AG04450 (cell line): ENCODE measurements around the gene ALDH4A1. TPM values are rescaled to one million over a fixed set of nuclear protein-coding genes. Genes with fewer than 3 reads are reported as not detected.
"Not testable (repeated sequence)": the region's sequence is repeated elsewhere in the genome, so short reads cannot be mapped to it uniquely, and the experiment has no call there.

ENCODE experiments used
- CTCF ChIA-PET: fragments of 300-600, 350-600 bp; formaldehyde crosslinking; extraction: SDS; loops from one replicate; lab custom pipeline; 2022; ENCODE audit warnings: antibody characterized with exemption, inconsistent platforms; lab: Charles Lee
- POLR2A ChIA-PET: fragments of 350-600 bp; formaldehyde crosslinking; extraction: SDS; loops from one replicate; lab custom pipeline; 2021; ENCODE audit warnings: antibody characterized with exemption, inconsistent platforms; lab: Yijun Ruan, JAX
- DNase-seq: peaks from one replicate; pipeline ENCODE4 v3.0.0-alpha.2; 2011; ENCODE audit warnings: low read depth, low spot score
- H3K27ac ChIP-seq: one replicate; pipeline ENCODE4 v1.5.1; 2012; ENCODE audit warnings: low read depth, low read length, control low read depth
- H3K27me3 ChIP-seq: one replicate; pipeline ENCODE4 v1.6.0; 2012; ENCODE audit warnings: low read length; ENCODE audit not compliant: control insufficient read depth, insufficient read depth
- H3K4me3 ChIP-seq: 2 replicates; pipeline ENCODE4 v1.5.1; 2011; ENCODE audit warnings: mild to moderate bottlenecking, low read depth, low read length, control low read depth
- H3K9me3 ChIP-seq: 2 replicates; pipeline ENCODE4 v1.5.1; 2012; ENCODE audit warnings: low read length; ENCODE audit not compliant: control insufficient read depth, insufficient read depth
- polyA plus RNA-seq: library from polyadenylated mRNA; depleted of rRNA; stranded (reverse); fragments of >200 nt; gene quantifications from 2 replicates; pipeline ENCODE4 v1.2.3, GENCODE V29; 2011
- TF ChIP-seq, protein P1 (sequence below): IDR thresholded peaks from 2 replicates; pipeline ENCODE4 v1.5.1; 2011; ENCODE audit warnings: low read depth, low read length, control low read depth, inconsistent platforms

Gene ALDH4A1
- polyA plus RNA-seq, 1 experiment: 8.8 TPM

DNA sequence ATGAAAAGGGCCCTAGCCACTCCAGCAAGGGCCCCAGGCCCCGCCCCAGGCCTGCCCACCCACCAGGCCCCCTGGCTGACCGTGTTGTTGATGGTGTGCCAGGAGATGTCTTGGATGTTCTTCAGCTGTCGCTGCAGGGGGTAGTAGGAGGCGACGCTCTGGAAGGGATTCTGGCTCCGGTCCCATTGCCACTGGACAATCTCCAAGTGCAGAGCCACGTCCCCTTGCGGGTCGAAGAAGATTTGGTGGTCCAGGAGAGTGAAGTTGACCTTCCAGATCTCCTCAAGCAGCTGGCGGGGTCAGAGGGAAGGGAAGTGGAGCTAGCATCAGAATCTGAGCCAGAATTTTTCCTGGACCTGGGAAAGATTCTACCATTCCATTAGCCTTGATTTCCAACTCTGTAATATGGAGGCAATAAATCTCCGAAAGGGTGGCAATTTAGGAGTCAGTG is 53.1 kb downstream of the ALDH4A1 start:
- Histone ChIP-seq H3K27ac (no peak overlapping the region), H3K4me3 (no peak overlapping the region), H3K9me3 (no peaks in the 10 kb centered on the region), H3K27me3 (peaks cover 11% of the 10 kb centered on the region)
- TF ChIP-seq, protein P1, sequence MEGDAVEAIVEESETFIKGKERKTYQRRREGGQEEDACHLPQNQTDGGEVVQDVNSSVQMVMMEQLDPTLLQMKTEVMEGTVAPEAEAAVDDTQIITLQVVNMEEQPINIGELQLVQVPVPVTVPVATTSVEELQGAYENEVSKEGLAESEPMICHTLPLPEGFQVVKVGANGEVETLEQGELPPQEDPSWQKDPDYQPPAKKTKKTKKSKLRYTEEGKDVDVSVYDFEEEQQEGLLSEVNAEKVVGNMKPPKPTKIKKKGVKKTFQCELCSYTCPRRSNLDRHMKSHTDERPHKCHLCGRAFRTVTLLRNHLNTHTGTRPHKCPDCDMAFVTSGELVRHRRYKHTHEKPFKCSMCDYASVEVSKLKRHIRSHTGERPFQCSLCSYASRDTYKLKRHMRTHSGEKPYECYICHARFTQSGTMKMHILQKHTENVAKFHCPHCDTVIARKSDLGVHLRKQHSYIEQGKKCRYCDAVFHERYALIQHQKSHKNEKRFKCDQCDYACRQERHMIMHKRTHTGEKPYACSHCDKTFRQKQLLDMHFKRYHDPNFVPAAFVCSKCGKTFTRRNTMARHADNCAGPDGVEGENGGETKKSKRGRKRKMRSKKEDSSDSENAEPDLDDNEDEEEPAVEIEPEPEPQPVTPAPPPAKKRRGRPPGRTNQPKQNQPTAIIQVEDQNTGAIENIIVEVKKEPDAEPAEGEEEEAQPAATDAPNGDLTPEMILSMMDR: no peak
- DNase-seq: no peak
- ChIA-PET CTCF (no interaction called here), POLR2A (no interaction called here)

GRCh38 chr1:18847723-18848122 is 54.6 kb downstream of the ALDH4A1 start:
- H3K9me3 ChIP-seq, H3K27ac ChIP-seq, CTCF ChIA-PET, POLR2A ChIA-PET, H3K4me3 ChIP-seq, DNase-seq: not testable (repeated sequence)
- H3K27me3 ChIP-seq: peaks cover 12% of the 10 kb centered on the region

DNA sequence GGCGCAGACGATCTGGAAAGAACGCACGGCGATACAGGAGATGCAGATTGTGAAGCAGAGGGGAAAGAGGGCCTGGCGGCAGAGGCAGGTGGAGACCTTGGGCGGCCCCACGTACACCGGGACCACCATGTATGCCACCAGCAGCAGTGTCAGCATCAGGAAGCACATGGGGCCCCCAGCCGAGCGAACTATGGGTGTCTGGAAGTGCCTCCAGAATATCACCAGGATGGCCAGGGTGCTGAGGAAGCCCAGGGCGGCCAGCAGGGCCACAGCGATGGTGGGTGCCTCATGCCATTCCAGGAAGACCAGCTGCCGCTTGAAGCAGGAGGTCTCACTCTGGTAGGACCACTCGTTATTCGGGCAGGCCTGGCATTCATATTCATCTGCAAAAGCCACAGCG is 62.2 kb downstream of the ALDH4A1 start:
- CTCF ChIA-PET: no interaction called here
- POLR2A ChIA-PET: no interaction called here
- H3K27ac ChIP-seq: no peak overlapping the region
- H3K4me3 ChIP-seq: no peak overlapping the region
- H3K9me3 ChIP-seq: no peaks in the 10 kb centered on the region; the same call in 1 of the 2 replicates
- no peak for DNase-seq
- peaks cover 7% of the 10 kb centered on the region for H3K27me3 ChIP-seq
- TF ChIP-seq, protein P1: no peak

- H3K4me3 ChIP-seq: no peak overlapping the region
- POLR2A ChIA-PET: no interaction called here
- no peaks in the 10 kb centered on the region; the same call in 1 of the 2 replicates for H3K9me3 ChIP-seq
- CTCF ChIA-PET: interaction anchor here (1.4 to 2.5 kb wide), 2 partner anchors 16 to 239 kb away, joined by 5 to 7 read pairs; no protein-coding TSS in a partner anchor
- TF ChIP-seq, protein P1: no peak
- no peak for DNase-seq
- peaks cover 2% of the 10 kb centered on the region for H3K27me3 ChIP-seq
- H3K27ac ChIP-seq: no peak overlapping the region
Measured at GRCh38 chr1:18836654-18837053, 65.7 kb downstream of the ALDH4A1 start.

- POLR2A ChIA-PET, H3K9me3 ChIP-seq, H3K27me3 ChIP-seq, DNase-seq, CTCF ChIA-PET, H3K4me3 ChIP-seq, H3K27ac ChIP-seq: not testable (repeated sequence)
Measured at GRCh38 chr1:18832319-18832718, 70.0 kb downstream of the ALDH4A1 start.

- Histone ChIP-seq H3K27ac (no peak overlapping the region), H3K4me3 (no peak overlapping the region), H3K9me3 (no peaks in the 10 kb centered on the region), H3K27me3 (no peaks in the 10 kb centered on the region)
- ChIA-PET CTCF (no interaction called here), POLR2A (no interaction called here)
- DNase-seq: no peak
- TF ChIP-seq, protein P1: no peak
Measured at GRCh38 chr1:18831656-18832055, 70.7 kb downstream of the ALDH4A1 start.
